Tibial nerve (tissue), 4 donors: ENCODE measurements around the gene CDC123. TPM values are rescaled to one million over a fixed set of nuclear protein-coding genes. Genes with fewer than 3 reads are reported as not detected.

Experiments
- DNase-seq, 2 donors: peaks; one replicate each; pipeline ENCODE4 v3.0.0-alpha.2; 2019; ENCODE audit warnings: low spot score in 2 of 2
- H3K27ac ChIP-seq, 4 donors: fragments of 200-600 bp; sonication (generic) in 3 of 4; one replicate each; pipeline ENCODE4 v1.5.1; 2017 to 2019; ENCODE audit warnings: mild to moderate bottlenecking in 1 of 4
- H3K27me3 ChIP-seq, 2 donors: fragments of 200-600 bp; sonication (generic) in 1 of 2; one replicate each; pipeline versions ENCODE4 v1.5.1 to v1.6.0; 2017 to 2019
- H3K36me3 ChIP-seq, 3 donors: fragments of 200-600 bp; sonication (generic); one replicate each; pipeline ENCODE4 v1.5.1; 2018 to 2019
- H3K4me1 ChIP-seq, 4 donors: fragments of 200-600 bp; sonication (generic) in 3 of 4; one replicate each; pipeline ENCODE4 v1.5.1; 2017 to 2019
- H3K4me3 ChIP-seq, 4 donors: fragments of 200-600 bp; sonication (generic) in 3 of 4; one replicate each; pipeline ENCODE4 v1.5.1; 2017 to 2019; ENCODE audit warnings: mild to moderate bottlenecking in 1 of 4, moderate library complexity in 1 of 4
- H3K9me3 ChIP-seq, 4 donors: fragments of 200-600 bp; sonication (generic) in 3 of 4; one replicate each; pipeline ENCODE4 v1.5.1; 2017 to 2019
- CTCF ChIP-seq, 5 experiments: fragments of 200-600 bp in 3 of 5; fragments of 450-650 bp in 2 of 5; sonication (generic) in 3 of 5; IDR thresholded peaks; one replicate each; pipeline ENCODE4 v1.5.1; 2016 to 2019; ENCODE audit warnings: antibody characterized with exemption in 5 of 5, mild to moderate bottlenecking in 3 of 5, moderate library complexity in 2 of 5
- EP300 ChIP-seq, 2 donors: sonication (generic); formaldehyde crosslinking; IDR thresholded peaks; one replicate each; pipeline ENCODE4 v1.6.1; 2017; ENCODE audit warnings: antibody characterized with exemption in 2 of 2, mild to moderate bottlenecking in 1 of 2
- POLR2A ChIP-seq, 2 donors: fragments of 450-650 bp; IDR thresholded peaks; one replicate each; pipeline ENCODE4 v1.6.1; 2017; ENCODE audit warnings: antibody characterized with exemption in 2 of 2, mild to moderate bottlenecking in 2 of 2, moderate library complexity in 2 of 2
- WGBS, 2 donors: methylation state at CpG; one replicate each; pipeline ENCODE4 v1.1.5; 2018; 5-methylcytosine and 5-hydroxymethylcytosine counted together
- total RNA-seq, 4 donors: library from RNA; depleted of rRNA; stranded (reverse); fragments of >200 nt; gene quantifications; one replicate each; pipeline ENCODE4 v1.1.0, GENCODE V29; 2016

CDC123 gene
- total RNA-seq, 4 donors from 2014 or later: 32.7 to 80.0 (median 37.7) TPM

- no peaks in the 10 kb centered on the region for H3K4me1 ChIP-seq
- H3K27me3 ChIP-seq: no peaks in the 10 kb centered on the region
- no peak overlapping the region for H3K27ac ChIP-seq
- no peak for DNase-seq
- 94% methylated on average over 5 of the region's 5 CpGs for WGBS, 2 donors
- no peaks in the 10 kb centered on the region for H3K9me3 ChIP-seq
- no peak for TF ChIP-seq EP300 (IDR thresholded peaks at IDR 0.05)
- TF ChIP-seq CTCF (IDR thresholded peaks at IDR 0.05): no peak
- TF ChIP-seq POLR2A (IDR thresholded peaks at IDR 0.05): no peak
- peaks cover 0 to 63% (median 7%) of the 10 kb centered on the region in 3 donors for H3K36me3 ChIP-seq
- H3K4me3 ChIP-seq: no peak overlapping the region
Observed at GRCh38 chr10:12251581-12251980, 55.6 kb downstream of the CDC123 start.

GRCh38 chr10:12252882-12253546 is 57.0 kb downstream of the CDC123 start:
- Histone ChIP-seq H3K4me3 (no peak overlapping the region), H3K27me3 (no peaks in the 10 kb centered on the region), H3K27ac (no peak overlapping the region), H3K9me3 (no peaks in the 10 kb centered on the region), H3K36me3 (peaks cover 0 to 52% (median 7%) of the 10 kb centered on the region in 3 donors), H3K4me1 (no peaks in the 10 kb centered on the region)
- WGBS, 2 donors: 91 to 93% methylated on average over 13 of the region's 13 CpGs
- TF ChIP-seq POLR2A (IDR thresholded peaks at IDR 0.05) (no peak), EP300 (IDR thresholded peaks at IDR 0.05) (no peak), CTCF (IDR thresholded peaks at IDR 0.05) (no peak)
- DNase-seq: no peak

GRCh38 chr10:12255048-12255447 is 59.1 kb downstream of the CDC123 start:
- no peaks in the 10 kb centered on the region for H3K4me1 ChIP-seq
- WGBS, 2 donors: 26 to 37% methylated on average over 1 of the region's 1 CpG

GRCh38 chr10:12259988-12260387 is 64.0 kb downstream of the CDC123 start:
- H3K27ac ChIP-seq: no peak overlapping the region
- H3K27me3 ChIP-seq: no peaks in the 10 kb centered on the region
- H3K36me3 ChIP-seq: peaks cover 0 to 9% (median 0%) of the 10 kb centered on the region in 3 donors
- H3K9me3 ChIP-seq: no peaks in the 10 kb centered on the region
- peaks cover 0 to 11% (median 0%) of the 10 kb centered on the region in 4 donors for H3K4me1 ChIP-seq
- DNase-seq: no peak
- H3K4me3 ChIP-seq: no peak overlapping the region
- 86 to 95% methylated on average over 4 of the region's 4 CpGs for WGBS, 2 donors
- TF ChIP-seq POLR2A (IDR thresholded peaks at IDR 0.05) (no peak), EP300 (IDR thresholded peaks at IDR 0.05) (no peak), CTCF (IDR thresholded peaks at IDR 0.05) (no peak)

More at GRCh38 chr10:12255048-12255447, 59.1 kb downstream of the CDC123 start:
- Histone ChIP-seq H3K9me3 (no peaks in the 10 kb centered on the region), H3K36me3 (peaks cover 0 to 36% (median 7%) of the 10 kb centered on the region in 3 donors), H3K27me3 (no peaks in the 10 kb centered on the region), H3K27ac (no peak overlapping the region), H3K4me3 (no peak overlapping the region)
- DNase-seq: no peak
- TF ChIP-seq POLR2A (IDR thresholded peaks at IDR 0.05) (no peak), EP300 (IDR thresholded peaks at IDR 0.05) (no peak), CTCF (IDR thresholded peaks at IDR 0.05) (no peak)

- TF ChIP-seq POLR2A (IDR thresholded peaks at IDR 0.05) (no peak), CTCF (IDR thresholded peaks at IDR 0.05) (no peak), EP300 (IDR thresholded peaks at IDR 0.05) (no peak)
- Histone ChIP-seq H3K9me3 (no peaks in the 10 kb centered on the region), H3K27me3 (no peaks in the 10 kb centered on the region), H3K4me3 (no peak overlapping the region), H3K4me1 (peaks cover 0 to 11% (median 0%) of the 10 kb centered on the region in 4 donors), H3K36me3 (peaks cover 0 to 9% (median 0%) of the 10 kb centered on the region in 3 donors), H3K27ac (no peak overlapping the region)
- no peak for DNase-seq
- 80 to 84% methylated on average over 3 of the region's 3 CpGs for WGBS, 2 donors
Observed at GRCh38 chr10:12262278-12262981, 66.4 kb downstream of the CDC123 start.
